ENCODE measurements around the gene SP7. TPM values are rescaled to one million over a fixed set of nuclear protein-coding genes. Genes with fewer than 3 reads are reported as not detected.

Gene SP7
- total and polyA plus RNA-seq, 10 of the 15 experiments (the other 5 are each of a cell fraction or from before 2014, with no cell fraction given), result 0.05 to 0.11 TPM; not detected in 8

- no peak for TF ChIP-seq STAT1 (conservative IDR thresholded peaks at IDR 0.05)
- TF ChIP-seq ATF2 (IDR thresholded peaks at IDR 0.05; ENCODE audit: low read length), result no peak
- no peak for TF ChIP-seq KAT2A (conservative IDR thresholded peaks at IDR 0.05; ENCODE audit: control insufficient read depth, low read depth, low read length)
- no peak for TF ChIP-seq ZNF24 (IDR thresholded peaks at IDR 0.05)
- no peak for TF ChIP-seq SMARCA5 (IDR thresholded peaks at IDR 0.05)
- TF ChIP-seq HDGF (IDR thresholded peaks at IDR 0.05), result peak; percentile 59; the same call in 1 of the 2 replicates
- no peak for TF ChIP-seq ZNF274 (IDR thresholded peaks at IDR 0.05; ENCODE audit: insufficient read depth, insufficient read length)
- TF ChIP-seq, protein P1, sequence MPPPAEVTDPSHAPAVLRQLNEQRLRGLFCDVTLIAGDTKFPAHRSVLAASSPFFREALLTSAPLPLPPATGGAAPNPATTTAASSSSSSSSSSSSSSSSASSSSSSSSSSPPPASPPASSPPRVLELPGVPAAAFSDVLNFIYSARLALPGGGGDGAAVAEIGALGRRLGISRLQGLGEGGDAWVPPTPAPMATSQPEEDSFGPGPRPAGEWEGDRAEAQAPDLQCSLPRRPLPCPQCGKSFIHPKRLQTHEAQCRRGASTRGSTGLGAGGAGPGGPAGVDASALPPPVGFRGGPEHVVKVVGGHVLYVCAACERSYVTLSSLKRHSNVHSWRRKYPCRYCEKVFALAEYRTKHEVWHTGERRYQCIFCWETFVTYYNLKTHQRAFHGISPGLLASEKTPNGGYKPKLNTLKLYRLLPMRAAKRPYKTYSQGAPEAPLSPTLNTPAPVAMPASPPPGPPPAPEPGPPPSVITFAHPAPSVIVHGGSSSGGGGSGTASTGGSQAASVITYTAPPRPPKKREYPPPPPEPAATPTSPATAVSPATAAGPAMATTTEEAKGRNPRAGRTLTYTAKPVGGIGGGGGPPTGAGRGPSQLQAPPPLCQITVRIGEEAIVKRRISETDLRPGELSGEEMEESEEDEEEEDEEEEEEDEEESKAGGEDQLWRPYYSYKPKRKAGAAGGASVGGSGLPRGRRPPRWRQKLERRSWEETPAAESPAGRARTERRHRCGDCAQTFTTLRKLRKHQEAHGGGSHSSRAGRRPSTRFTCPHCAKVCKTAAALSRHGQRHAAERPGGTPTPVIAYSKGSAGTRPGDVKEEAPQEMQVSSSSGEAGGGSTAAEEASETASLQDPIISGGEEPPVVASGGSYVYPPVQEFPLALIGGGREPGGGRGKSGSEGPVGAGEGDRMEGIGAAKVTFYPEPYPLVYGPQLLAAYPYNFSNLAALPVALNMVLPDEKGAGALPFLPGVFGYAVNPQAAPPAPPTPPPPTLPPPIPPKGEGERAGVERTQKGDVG (CRISPR knock-in tag; IDR thresholded peaks at IDR 0.05), result no peak
- TF ChIP-seq, protein P2, sequence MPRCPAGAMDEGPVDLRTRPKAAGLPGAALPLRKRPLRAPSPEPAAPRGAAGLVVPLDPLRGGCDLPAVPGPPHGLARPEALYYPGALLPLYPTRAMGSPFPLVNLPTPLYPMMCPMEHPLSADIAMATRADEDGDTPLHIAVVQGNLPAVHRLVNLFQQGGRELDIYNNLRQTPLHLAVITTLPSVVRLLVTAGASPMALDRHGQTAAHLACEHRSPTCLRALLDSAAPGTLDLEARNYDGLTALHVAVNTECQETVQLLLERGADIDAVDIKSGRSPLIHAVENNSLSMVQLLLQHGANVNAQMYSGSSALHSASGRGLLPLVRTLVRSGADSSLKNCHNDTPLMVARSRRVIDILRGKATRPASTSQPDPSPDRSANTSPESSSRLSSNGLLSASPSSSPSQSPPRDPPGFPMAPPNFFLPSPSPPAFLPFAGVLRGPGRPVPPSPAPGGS (IDR thresholded peaks at IDR 0.05; ENCODE audit: borderline replicate concordance, insufficient read depth, low read depth, low read length, poor library complexity, severe bottlenecking), result peak; percentile 51
- peak; percentile 23; the same call in 1 of the 2 replicates for TF ChIP-seq EED (IDR thresholded peaks at IDR 0.05; ENCODE audit: low read depth)
- peak; percentile 87 for TF ChIP-seq IKZF1 (conservative IDR thresholded peaks at IDR 0.05)
- peak; percentile 79; the same call in 1 of the 2 replicates for TF ChIP-seq POLR2AphosphoS5 (IDR thresholded peaks at IDR 0.05; ENCODE audit: low read length)
- no peak for TF ChIP-seq CHD4 (IDR thresholded peaks at IDR 0.05)
- peak; percentile 41; the same call in 1 of the 2 replicates for TF ChIP-seq CREM (IDR thresholded peaks at IDR 0.05; ENCODE audit: low read depth)
- 0 out of 2 replicates have a peak, but pooled peaks have one; percentile 48 for TF ChIP-seq RFX5 (IDR thresholded peaks at IDR 0.05; ENCODE audit: low read depth, low read length)
- TF ChIP-seq FOXK2 (IDR thresholded peaks at IDR 0.05), result peak; percentile 80
- no peak for TF ChIP-seq WRNIP1 (IDR thresholded peaks at IDR 0.05; ENCODE audit: borderline replicate concordance, low read depth, low read length)
- no peak for TF ChIP-seq ZNF592 (IDR thresholded peaks at IDR 0.05)
- peak; percentile 74 for TF ChIP-seq ELK1 (IDR thresholded peaks at IDR 0.05; ENCODE audit: low read depth, low read length)
- TF ChIP-seq NBN (IDR thresholded peaks at IDR 0.05), result peak; percentile 84
Measured at GRCh38 chr12:53299454-53300180, 36.5 kb downstream of the SP7 start, which contains the start of gene MYG1 (continued).
